ENCODE data around the gene ZNF687.
"Not testable (repeated sequence)": the region's sequence is repeated elsewhere in the genome, so short reads cannot be mapped to it uniquely, and the experiment has no call there.

The ZNF687 gene

GRCh38 chr1:151254217-151255213 lies 27.6 kb upstream of the ZNF687 start, which contains the start of gene PSMD4:
PSMD4 (plus strand) TSS chr1:151254734; CDS start chr1:151254783, 49 bp downstream.
- no peaks in the 10 kb centered on the region for H3K4me1 ChIP-seq (ENCODE audit: control insufficient read depth, insufficient read depth, low read length, unreplicated experiment)
- peak within 1 kb of the TSS; percentile 86 for H3K27ac ChIP-seq (ENCODE audit: low read depth, low read length)
- H3K36me3 ChIP-seq (ENCODE audit: insufficient read depth, low read length): no peaks in the 10 kb centered on the region
- H3K79me2 ChIP-seq (ENCODE audit: control insufficient read depth, insufficient read depth, low read length, unreplicated experiment): peaks cover 42% of the 10 kb centered on the region
- peak within 1 kb of the TSS; percentile 55 for H2AFZ ChIP-seq (ENCODE audit: low read length, unreplicated experiment)
- no peaks in the 10 kb centered on the region for H3K27me3 ChIP-seq (ENCODE audit: insufficient read depth, low read length)
- peak within 1 kb of the TSS; percentile 93 for H3K4me3 ChIP-seq (ENCODE audit: low read depth, low read length)

- H3K4me3 ChIP-seq (ENCODE audit: low read depth, low read length): peak overlapping the region; percentile 93
- no peaks in the 10 kb centered on the region for H3K27me3 ChIP-seq (ENCODE audit: insufficient read depth, low read length)
- peaks cover 50% of the 10 kb centered on the region for H3K79me2 ChIP-seq (ENCODE audit: control insufficient read depth, insufficient read depth, low read length, unreplicated experiment)
- no peaks in the 10 kb centered on the region for H3K4me1 ChIP-seq (ENCODE audit: control insufficient read depth, insufficient read depth, low read length, unreplicated experiment)
- no peaks in the 10 kb centered on the region for H3K36me3 ChIP-seq (ENCODE audit: insufficient read depth, low read length)
- no peak overlapping the region for H2AFZ ChIP-seq (ENCODE audit: low read length, unreplicated experiment)
- H3K27ac ChIP-seq (ENCODE audit: low read depth, low read length): peak overlapping the region; percentile 86
These were observed 26.7 kb upstream of the ZNF687 start for GRCh38 chr1:151255381-151255780.

DNA sequence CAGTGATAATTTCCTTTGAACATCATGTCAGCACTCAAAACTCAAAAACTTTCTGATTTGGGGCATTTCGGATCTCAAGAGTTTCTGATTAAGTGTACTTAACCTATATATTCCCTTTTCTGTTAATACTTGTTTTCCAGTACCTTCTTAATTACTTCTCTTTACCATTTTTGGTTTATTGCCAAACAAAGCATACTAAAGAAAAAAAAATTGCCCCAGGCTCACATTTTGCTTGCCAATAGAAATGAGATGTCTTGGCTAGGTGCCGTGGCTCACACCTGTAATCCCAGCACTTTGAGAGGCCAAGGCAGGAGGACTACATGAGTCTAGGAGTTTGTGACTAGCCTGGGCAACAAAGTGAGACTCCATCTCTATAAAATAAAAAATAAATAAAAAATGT lies 22.7 kb upstream of the ZNF687 start:
- Histone ChIP-seq H3K27ac (ENCODE audit: low read depth, low read length) (no peak overlapping the region), H3K79me2 (ENCODE audit: control insufficient read depth, insufficient read depth, low read length, unreplicated experiment) (peaks cover 70% of the 10 kb centered on the region)

DNA sequence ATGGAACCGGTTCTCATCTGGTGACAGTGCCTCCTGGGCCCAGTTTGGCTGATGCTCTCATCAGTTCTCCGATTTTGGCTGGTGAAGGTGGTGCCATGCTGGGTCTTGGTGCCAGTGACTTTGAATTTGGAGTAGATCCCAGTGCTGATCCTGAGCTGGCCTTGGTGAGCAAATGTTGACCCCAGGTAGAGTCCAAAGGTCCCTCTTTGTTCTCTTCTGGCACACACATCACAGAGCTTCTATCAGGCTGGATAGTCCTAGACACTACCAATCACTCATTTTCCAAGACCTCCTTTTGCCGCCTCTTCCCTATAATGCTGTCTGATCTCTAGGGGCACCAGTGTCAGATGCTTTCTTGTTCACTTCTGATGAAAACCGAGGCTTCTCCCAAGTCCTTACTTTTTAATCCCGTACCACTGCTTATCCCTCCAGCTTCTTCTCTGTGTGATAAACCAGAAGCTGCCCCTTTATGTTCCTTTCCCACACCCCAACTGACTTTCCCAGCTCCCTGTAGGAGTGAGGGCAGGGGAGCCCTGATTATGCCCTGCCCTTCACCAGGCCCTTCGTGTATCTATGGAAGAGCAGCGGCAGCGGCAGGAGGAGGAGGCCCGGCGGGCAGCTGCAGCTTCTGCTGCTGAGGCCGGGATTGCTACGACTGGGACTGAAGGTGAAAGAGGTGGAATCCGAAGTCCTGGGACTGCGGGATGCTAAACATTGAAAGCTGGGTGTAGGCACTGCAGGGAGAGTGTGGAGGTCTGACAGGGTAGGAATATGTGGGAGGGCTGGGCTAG lies 16.5 kb upstream of the ZNF687 start:
- peaks cover 17% of the 10 kb centered on the region for H3K79me2 ChIP-seq (ENCODE audit: control insufficient read depth, insufficient read depth, low read length, unreplicated experiment)
- H3K4me1 ChIP-seq (ENCODE audit: control insufficient read depth, insufficient read depth, low read length, unreplicated experiment): no peaks in the 10 kb centered on the region
- H3K27me3 ChIP-seq (ENCODE audit: insufficient read depth, low read length): no peaks in the 10 kb centered on the region
- peaks cover 19% of the 10 kb centered on the region; the same call in 1 of the 2 replicates for H3K36me3 ChIP-seq (ENCODE audit: insufficient read depth, low read length)
- H2AFZ ChIP-seq (ENCODE audit: low read length, unreplicated experiment): no peak overlapping the region
- H3K27ac ChIP-seq (ENCODE audit: low read depth, low read length): no peak overlapping the region
- no peak overlapping the region for H3K4me3 ChIP-seq (ENCODE audit: low read depth, low read length)

More for the DNA sequence above, 22.7 kb upstream of the ZNF687 start:
- H3K4me1 ChIP-seq (ENCODE audit: control insufficient read depth, insufficient read depth, low read length, unreplicated experiment): no peaks in the 10 kb centered on the region
- no peak overlapping the region for H3K4me3 ChIP-seq (ENCODE audit: low read depth, low read length)
- no peaks in the 10 kb centered on the region for H3K36me3 ChIP-seq (ENCODE audit: insufficient read depth, low read length)
- H2AFZ ChIP-seq (ENCODE audit: low read length, unreplicated experiment): no peak overlapping the region
- H3K27me3 ChIP-seq (ENCODE audit: insufficient read depth, low read length): no peaks in the 10 kb centered on the region

DNA sequence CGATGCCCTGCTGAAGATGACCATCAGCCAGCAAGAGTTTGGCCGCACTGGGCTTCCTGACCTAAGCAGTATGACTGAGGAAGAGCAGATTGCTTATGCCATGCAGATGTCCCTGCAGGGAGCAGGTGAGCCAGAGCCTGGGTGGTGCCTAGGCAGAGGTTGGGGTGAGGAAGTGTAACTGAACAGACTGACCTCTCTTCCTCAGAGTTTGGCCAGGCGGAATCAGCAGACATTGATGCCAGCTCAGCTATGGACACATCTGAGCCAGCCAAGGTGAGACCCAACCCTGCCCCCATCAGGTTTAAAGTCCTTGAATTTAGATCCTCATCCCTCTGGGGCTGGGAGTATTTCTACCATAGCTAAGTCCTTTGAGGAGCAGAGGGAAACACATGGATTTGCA lies 15.8 kb upstream of the ZNF687 start:
- Histone ChIP-seq H3K4me3 (ENCODE audit: low read depth, low read length) (no peak overlapping the region), H3K36me3 (ENCODE audit: insufficient read depth, low read length) (peaks cover 19% of the 10 kb centered on the region; the same call in 1 of the 2 replicates), H3K79me2 (ENCODE audit: control insufficient read depth, insufficient read depth, low read length, unreplicated experiment) (peaks cover 16% of the 10 kb centered on the region), H2AFZ (ENCODE audit: low read length, unreplicated experiment) (no peak overlapping the region), H3K27ac (ENCODE audit: low read depth, low read length) (no peak overlapping the region), H3K4me1 (ENCODE audit: control insufficient read depth, insufficient read depth, low read length, unreplicated experiment) (no peaks in the 10 kb centered on the region), H3K27me3 (ENCODE audit: insufficient read depth, low read length) (no peaks in the 10 kb centered on the region)

GRCh38 chr1:151266821-151267220 lies 15.3 kb upstream of the ZNF687 start:
- no peak overlapping the region for H2AFZ ChIP-seq (ENCODE audit: low read length, unreplicated experiment)
- H3K27me3 ChIP-seq (ENCODE audit: insufficient read depth, low read length): no peaks in the 10 kb centered on the region
- H3K4me3 ChIP-seq (ENCODE audit: low read depth, low read length): no peak overlapping the region
- no peaks in the 10 kb centered on the region for H3K4me1 ChIP-seq (ENCODE audit: control insufficient read depth, insufficient read depth, low read length, unreplicated experiment)
- peaks cover 19% of the 10 kb centered on the region; the same call in 1 of the 2 replicates for H3K36me3 ChIP-seq (ENCODE audit: insufficient read depth, low read length)
- no peak overlapping the region for H3K27ac ChIP-seq (ENCODE audit: low read depth, low read length)
- peaks cover 10% of the 10 kb centered on the region for H3K79me2 ChIP-seq (ENCODE audit: control insufficient read depth, insufficient read depth, low read length, unreplicated experiment)

- Histone ChIP-seq H3K79me2 (ENCODE audit: control insufficient read depth, insufficient read depth, low read length, unreplicated experiment) (peaks cover 2% of the 10 kb centered on the region), H3K27ac (ENCODE audit: low read depth, low read length) (no peak overlapping the region), H3K36me3 (ENCODE audit: insufficient read depth, low read length) (peaks cover 19% of the 10 kb centered on the region; the same call in 1 of the 2 replicates), H3K4me1 (ENCODE audit: control insufficient read depth, insufficient read depth, low read length, unreplicated experiment) (no peaks in the 10 kb centered on the region), H2AFZ (ENCODE audit: low read length, unreplicated experiment) (no peak overlapping the region), H3K4me3 (ENCODE audit: low read depth, low read length) (no peak overlapping the region), H3K27me3 (ENCODE audit: insufficient read depth, low read length) (no peaks in the 10 kb centered on the region)
These were observed 14.3 kb upstream of the ZNF687 start for GRCh38 chr1:151267760-151268159.

GRCh38 chr1:151273924-151274466 lies 8.1 kb upstream of the ZNF687 start:
- H3K4me3 ChIP-seq (ENCODE audit: low read depth, low read length): no peak overlapping the region
- H3K27ac ChIP-seq (ENCODE audit: low read depth, low read length): no peak overlapping the region
- no peaks in the 10 kb centered on the region for H3K27me3 ChIP-seq (ENCODE audit: insufficient read depth, low read length)
- H3K36me3 ChIP-seq (ENCODE audit: insufficient read depth, low read length): no peaks in the 10 kb centered on the region
- no peaks in the 10 kb centered on the region for H3K79me2 ChIP-seq (ENCODE audit: control insufficient read depth, insufficient read depth, low read length, unreplicated experiment)
- no peak overlapping the region for H2AFZ ChIP-seq (ENCODE audit: low read length, unreplicated experiment)
- H3K4me1 ChIP-seq (ENCODE audit: control insufficient read depth, insufficient read depth, low read length, unreplicated experiment): no peaks in the 10 kb centered on the region

DNA sequence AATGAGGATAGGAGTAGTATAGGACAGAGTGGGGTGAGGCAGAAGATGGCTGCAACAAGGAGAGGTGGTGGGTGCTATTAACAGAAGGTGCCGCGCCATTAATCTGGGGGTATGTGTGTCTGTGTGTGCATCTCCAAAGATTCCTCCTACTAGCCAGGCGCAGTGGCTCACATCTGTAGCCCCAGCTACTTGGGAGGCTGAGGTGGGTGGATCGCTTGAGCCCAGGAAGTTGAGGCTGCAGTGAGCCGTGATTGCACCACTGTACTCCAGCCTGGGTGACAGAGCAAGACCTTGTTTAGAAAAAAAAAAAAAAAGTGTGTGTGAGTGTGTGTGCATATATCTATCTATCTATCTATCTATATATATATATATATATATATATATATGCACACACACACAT lies 6.8 kb upstream of the ZNF687 start:
- H3K79me2 ChIP-seq (ENCODE audit: control insufficient read depth, insufficient read depth, low read length, unreplicated experiment); H3K27ac ChIP-seq (ENCODE audit: low read depth, low read length); H3K4me1 ChIP-seq (ENCODE audit: control insufficient read depth, insufficient read depth, low read length, unreplicated experiment); H3K27me3 ChIP-seq (ENCODE audit: insufficient read depth, low read length); H2AFZ ChIP-seq (ENCODE audit: low read length, unreplicated experiment); H3K4me3 ChIP-seq (ENCODE audit: low read depth, low read length); H3K36me3 ChIP-seq (ENCODE audit: insufficient read depth, low read length): not testable (repeated sequence)

DNA sequence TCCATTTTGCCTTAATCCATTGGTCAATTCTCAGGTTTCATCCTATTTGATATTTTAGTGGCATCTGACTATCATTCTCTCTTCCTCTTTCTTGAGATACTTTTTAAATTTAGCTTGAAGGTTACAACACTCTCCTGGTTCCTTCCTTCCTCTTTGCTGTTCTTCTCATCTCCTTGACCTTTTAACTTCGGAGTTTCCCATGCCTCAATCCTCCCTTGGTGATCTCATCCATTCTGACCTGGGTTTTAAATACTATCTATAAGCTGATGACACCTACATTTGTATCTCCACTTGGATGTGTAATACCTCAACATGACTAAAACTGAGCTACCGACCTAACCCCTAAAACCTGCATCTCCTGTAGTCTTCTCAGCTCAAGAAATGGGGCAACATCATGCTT lies 4.8 kb upstream of the ZNF687 start:
- H3K4me1 ChIP-seq (ENCODE audit: control insufficient read depth, insufficient read depth, low read length, unreplicated experiment): no peaks in the 10 kb centered on the region
- H3K27me3 ChIP-seq (ENCODE audit: insufficient read depth, low read length): no peaks in the 10 kb centered on the region
- no peak overlapping the region for H3K4me3 ChIP-seq (ENCODE audit: low read depth, low read length)
- no peak overlapping the region for H2AFZ ChIP-seq (ENCODE audit: low read length, unreplicated experiment)
- H3K27ac ChIP-seq (ENCODE audit: low read depth, low read length): no peak overlapping the region
- no peaks in the 10 kb centered on the region for H3K36me3 ChIP-seq (ENCODE audit: insufficient read depth, low read length)
- H3K79me2 ChIP-seq (ENCODE audit: control insufficient read depth, insufficient read depth, low read length, unreplicated experiment): no peaks in the 10 kb centered on the region
